HEK293T (cell line): ENCODE results near the gene PEAK3.

Experiments
- ARNT ChIP-seq: fragments of 450-650 bp; IDR thresholded peaks from 2 replicates; pipeline ENCODE4 v1.6.1; 2017; ENCODE audit warnings: mild to moderate bottlenecking
- BHLHE40 ChIP-seq: fragments of 450-650 bp; IDR thresholded peaks from 2 replicates; pipeline ENCODE4 v1.6.1; 2016; ENCODE audit warnings: mild to moderate bottlenecking, moderate library complexity, borderline replicate concordance
- ELF4 ChIP-seq: fragments of 450-650 bp; IDR thresholded peaks from 2 replicates; pipeline ENCODE4 v1.6.1; 2017; ENCODE audit warnings: antibody characterized with exemption
- FOXA1 ChIP-seq: fragments of 450-650 bp; IDR thresholded peaks from 2 replicates; pipeline ENCODE4 v1.6.1; 2016; ENCODE audit warnings: mild to moderate bottlenecking
- FOXK2 ChIP-seq: fragments of 450-650 bp; IDR thresholded peaks from 2 replicates; pipeline ENCODE4 v1.6.1; 2016; ENCODE audit warnings: mild to moderate bottlenecking
- L3MBTL2 ChIP-seq: fragments of 450-650 bp; conservative IDR thresholded peaks from 2 replicates; pipeline ENCODE4 v1.6.1; 2016; ENCODE audit warnings: mild to moderate bottlenecking
- NFRKB ChIP-seq: fragments of 450-650 bp; IDR thresholded peaks from 2 replicates; pipeline ENCODE4 v1.6.1; 2016; ENCODE audit warnings: mild to moderate bottlenecking, moderate library complexity
- PKNOX1 ChIP-seq: fragments of 450-650 bp; IDR thresholded peaks from 2 replicates; pipeline ENCODE4 v1.6.1; 2016
- SUZ12 ChIP-seq: fragments of 450-650 bp; IDR thresholded peaks from 2 replicates; pipeline ENCODE4 v1.6.1; 2016; ENCODE audit warnings: mild to moderate bottlenecking
- ZNF384 ChIP-seq: fragments of 450-650 bp; IDR thresholded peaks from 2 replicates; pipeline ENCODE4 v1.6.1; 2016

GRCh38 chr19:2317756-2318155, 35.8 kb upstream of the PEAK3 start:
- TF ChIP-seq ELF4 (no peak), NFRKB (no peak), FOXA1 (no peak), SUZ12 (no peak), ZNF384 (no peak), L3MBTL2 (no peak), BHLHE40 (no peak), PKNOX1 (no peak), FOXK2 (no peak), ARNT (no peak)
